Hepatocyte (in vitro differentiated cells): ENCODE data around the gene CEL. TPM values are rescaled to one million over a fixed set of nuclear protein-coding genes. Genes with fewer than 3 reads are reported as not detected.

Experiments
- DNase-seq: peaks from one replicate; pipeline ENCODE4 v3.0.0-alpha.2; 2016; ENCODE audit warnings: low spot score
- H2AFZ ChIP-seq: fragments of 200-600 bp; sonication (generic); 2 replicates; pipeline ENCODE4 v1.6.0; 2016; ENCODE audit warnings: antibody characterized with exemption, mild to moderate bottlenecking
- H3K27ac ChIP-seq: fragments of 200-600 bp; sonication (generic); 2 replicates; pipeline ENCODE4 v1.5.1; 2016; ENCODE audit warnings: mild to moderate bottlenecking
- H3K27me3 ChIP-seq: fragments of 200-600 bp; sonication (generic); 2 replicates; pipeline ENCODE4 v1.6.1; 2016
- H3K36me3 ChIP-seq: fragments of 200-600 bp; sonication (generic); replicated peaks from 2 replicates; pipeline ENCODE4 v1.5.1; 2016; ENCODE audit warnings: low read depth; ENCODE audit not compliant: insufficient read depth
- H3K4me1 ChIP-seq: fragments of 200-600 bp; sonication (generic); 2 replicates; pipeline ENCODE4 v1.5.1; 2016; ENCODE audit warnings: mild to moderate bottlenecking, moderate library complexity; ENCODE audit not compliant: insufficient read depth
- H3K4me2 ChIP-seq: fragments of 200-600 bp; sonication (generic); 2 replicates; pipeline ENCODE4 v1.6.0; 2016
- H3K4me3 ChIP-seq: fragments of 200-600 bp; sonication (generic); 2 replicates; pipeline ENCODE4 v1.5.1; 2016; ENCODE audit warnings: mild to moderate bottlenecking
- H3K79me2 ChIP-seq: fragments of 200-600 bp; sonication (generic); 2 replicates; pipeline ENCODE4 v1.6.0; 2017; ENCODE audit warnings: mild to moderate bottlenecking
- H3K9me2 ChIP-seq: fragments of 200-600 bp; sonication (generic); replicated peaks from 2 replicates; pipeline ENCODE4 v1.6.0; 2017; ENCODE audit warnings: mild to moderate bottlenecking; ENCODE audit not compliant: insufficient read depth
- H3K9me3 ChIP-seq: fragments of 200-600 bp; sonication (generic); 2 replicates; pipeline ENCODE4 v1.5.1; 2016; ENCODE audit warnings: low read depth, mild to moderate bottlenecking
- H4K20me1 ChIP-seq: fragments of 200-600 bp; sonication (generic); 2 replicates; pipeline ENCODE4 v1.6.0; 2016; ENCODE audit warnings: mild to moderate bottlenecking; ENCODE audit not compliant: insufficient read depth, poor library complexity, severe bottlenecking
- EZH2 ChIP-seq: fragments of 200-600 bp; sonication (generic); IDR thresholded peaks from 2 replicates; pipeline ENCODE4 v1.6.1; 2016; ENCODE audit warnings: antibody characterized with exemption, mild to moderate bottlenecking, borderline replicate concordance
- EZH2phosphoT487 ChIP-seq: fragments of 200-600 bp; sonication (generic); IDR thresholded peaks from one replicate; pipeline ENCODE4 v1.6.1; 2018; ENCODE audit warnings: antibody characterized with exemption, mild to moderate bottlenecking, low read depth, moderate library complexity; ENCODE audit not compliant: unreplicated experiment, severe bottlenecking
- WGBS: methylation state at CpG from one replicate; pipeline ENCODE4 v1.1.6; 2016; ENCODE audit warnings: low lambda C conversion rate; ENCODE audit errors: missing lambda C conversion rate; 5-methylcytosine and 5-hydroxymethylcytosine counted together
- polyA plus RNA-seq: library from polyadenylated mRNA; unstranded; fragments of >200 nt; fragmentation: Nextera tagmentation; extraction: Ambion mirVana; gene quantifications from 2 replicates; pipeline ENCODE4 v1.2.1, GENCODE V29; 2016
- total RNA-seq: library from RNA; depleted of rRNA; stranded (reverse); fragments of >200 nt; gene quantifications from 2 replicates; pipeline ENCODE4 v1.2.3, GENCODE V29; 2014
- TF ChIP-seq, protein P1 (sequence below): fragments of 200-600 bp; sonication (generic); IDR thresholded peaks from 2 replicates; pipeline ENCODE4 v1.5.1; 2016; ENCODE audit warnings: antibody characterized with exemption, mild to moderate bottlenecking; ENCODE audit not compliant: poor library complexity

Gene CEL
- total and polyA plus RNA-seq, 2 experiments from 2014 or later, result 4.4 to 5.9 TPM

DNA sequence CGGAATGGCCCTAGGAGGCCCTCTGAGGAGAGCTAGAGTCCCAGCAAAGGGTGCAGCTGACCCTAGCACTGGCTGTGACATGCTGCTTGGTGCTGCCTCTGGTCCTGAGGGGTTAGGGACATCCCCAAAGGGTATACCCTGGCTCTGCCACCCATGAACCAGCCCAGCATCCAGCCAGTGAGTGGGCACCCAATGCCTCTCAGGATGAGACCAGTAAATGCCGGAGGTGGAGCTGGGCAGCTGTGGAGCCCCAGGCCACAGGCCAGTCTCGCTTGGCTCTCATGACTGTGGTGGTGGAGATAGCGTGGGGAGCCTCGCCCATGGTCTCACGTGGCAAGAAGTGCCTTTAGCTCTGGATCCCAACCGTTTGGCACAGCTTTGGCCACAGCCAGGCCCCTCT, 3.7 kb upstream of the CEL start:
- H3K36me3 ChIP-seq, result no peaks in the 10 kb centered on the region
- peaks cover 6% of the 10 kb centered on the region for H3K4me1 ChIP-seq
- 96% methylated on average over 7 of the region's 7 CpGs for WGBS

DNA sequence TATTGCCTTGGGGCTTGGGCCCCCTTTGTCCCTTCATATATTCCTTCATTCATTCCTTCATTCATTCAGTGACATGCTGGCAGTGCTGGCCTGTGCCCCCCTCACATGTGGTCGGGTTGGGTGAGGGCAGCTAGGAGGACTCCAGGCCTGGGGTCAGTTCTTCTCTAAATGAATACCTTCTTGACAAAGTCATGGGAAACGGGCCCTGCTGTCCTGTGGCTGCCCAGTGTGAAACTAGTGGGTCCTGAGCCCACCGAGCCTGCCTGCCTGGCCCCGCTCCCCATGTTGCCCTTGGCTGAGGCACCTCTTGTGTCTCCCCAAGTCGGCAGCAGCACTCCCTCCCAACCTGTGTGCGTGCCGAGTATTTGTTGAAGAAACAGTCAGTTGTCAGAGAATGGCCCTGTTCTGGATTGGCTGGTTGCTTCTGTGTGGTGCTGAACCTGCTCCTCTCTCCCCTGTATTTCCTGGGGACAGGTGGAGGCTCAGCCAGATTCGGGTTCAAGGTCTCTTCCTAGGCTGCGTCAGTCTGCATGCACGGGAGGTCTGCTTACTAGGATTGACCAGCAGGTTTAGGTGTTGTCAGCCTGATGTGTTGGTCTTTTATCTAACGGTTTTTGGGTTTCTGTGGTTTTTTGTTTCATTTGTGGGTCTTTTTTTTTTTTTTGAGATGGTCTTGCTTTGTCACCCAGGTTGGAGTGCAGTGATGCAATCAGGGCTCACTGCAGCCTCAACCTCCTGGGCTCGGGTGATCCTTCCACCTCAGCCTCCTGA, 3.0 kb upstream of the CEL start:
- Histone ChIP-seq H3K9me3 (no peaks in the 10 kb centered on the region), H3K27me3 (no peaks in the 10 kb centered on the region), H3K79me2 (no peaks in the 10 kb centered on the region), H2AFZ (no peak overlapping the region), H3K36me3 (no peaks in the 10 kb centered on the region), H3K27ac (no peak overlapping the region), H3K4me1 (peaks cover 6% of the 10 kb centered on the region), H3K4me3 (no peak overlapping the region), H4K20me1 (no peaks in the 10 kb centered on the region), H3K4me2 (no peak overlapping the region), H3K9me2 (no peaks in the 10 kb centered on the region)
- 91% methylated on average over 12 of the region's 12 CpGs for WGBS
- TF ChIP-seq EZH2, result no peak
- TF ChIP-seq EZH2phosphoT487, result no peak
- TF ChIP-seq, protein P1, sequence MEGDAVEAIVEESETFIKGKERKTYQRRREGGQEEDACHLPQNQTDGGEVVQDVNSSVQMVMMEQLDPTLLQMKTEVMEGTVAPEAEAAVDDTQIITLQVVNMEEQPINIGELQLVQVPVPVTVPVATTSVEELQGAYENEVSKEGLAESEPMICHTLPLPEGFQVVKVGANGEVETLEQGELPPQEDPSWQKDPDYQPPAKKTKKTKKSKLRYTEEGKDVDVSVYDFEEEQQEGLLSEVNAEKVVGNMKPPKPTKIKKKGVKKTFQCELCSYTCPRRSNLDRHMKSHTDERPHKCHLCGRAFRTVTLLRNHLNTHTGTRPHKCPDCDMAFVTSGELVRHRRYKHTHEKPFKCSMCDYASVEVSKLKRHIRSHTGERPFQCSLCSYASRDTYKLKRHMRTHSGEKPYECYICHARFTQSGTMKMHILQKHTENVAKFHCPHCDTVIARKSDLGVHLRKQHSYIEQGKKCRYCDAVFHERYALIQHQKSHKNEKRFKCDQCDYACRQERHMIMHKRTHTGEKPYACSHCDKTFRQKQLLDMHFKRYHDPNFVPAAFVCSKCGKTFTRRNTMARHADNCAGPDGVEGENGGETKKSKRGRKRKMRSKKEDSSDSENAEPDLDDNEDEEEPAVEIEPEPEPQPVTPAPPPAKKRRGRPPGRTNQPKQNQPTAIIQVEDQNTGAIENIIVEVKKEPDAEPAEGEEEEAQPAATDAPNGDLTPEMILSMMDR, result no peak
- no peak for DNase-seq

More for the DNA sequence above, 3.7 kb upstream of the CEL start:
- H4K20me1 ChIP-seq, result no peaks in the 10 kb centered on the region
- no peak for DNase-seq
- H2AFZ ChIP-seq, result no peak overlapping the region
- no peaks in the 10 kb centered on the region for H3K9me2 ChIP-seq
- H3K27ac ChIP-seq, result no peak overlapping the region
- no peaks in the 10 kb centered on the region for H3K9me3 ChIP-seq
- TF ChIP-seq, protein P1, result no peak
- TF ChIP-seq EZH2phosphoT487, result no peak
- no peak for TF ChIP-seq EZH2
- no peaks in the 10 kb centered on the region for H3K79me2 ChIP-seq
- H3K27me3 ChIP-seq, result no peaks in the 10 kb centered on the region
- H3K4me3 ChIP-seq, result no peak overlapping the region
- no peak overlapping the region for H3K4me2 ChIP-seq

DNA sequence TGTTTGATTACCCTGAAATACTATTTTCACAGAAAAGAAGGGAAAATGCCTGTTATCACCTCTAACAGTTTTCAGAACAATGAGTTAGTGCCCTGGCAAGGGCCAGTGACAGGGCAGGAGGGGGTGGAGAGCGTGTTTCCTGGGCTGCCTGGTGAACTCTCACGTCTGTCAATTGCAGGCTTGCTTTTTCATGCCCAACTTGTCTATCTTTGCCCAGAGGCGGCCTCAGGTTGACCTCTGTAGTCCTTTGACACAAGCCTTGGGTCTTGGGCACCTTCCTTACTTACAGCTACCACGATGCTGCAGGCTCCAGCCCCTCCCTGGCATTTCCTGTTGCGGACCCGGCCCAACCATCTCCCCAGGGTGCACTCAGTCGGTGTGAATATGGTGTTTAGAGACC, 2.2 kb upstream of the CEL start:
- 70% methylated on average over 7 of the region's 7 CpGs for WGBS
- peaks cover 6% of the 10 kb centered on the region for H3K4me1 ChIP-seq

More for the DNA sequence above, 2.2 kb upstream of the CEL start:
- Histone ChIP-seq H3K27me3 (no peaks in the 10 kb centered on the region), H3K79me2 (no peaks in the 10 kb centered on the region), H2AFZ (no peak overlapping the region), H3K9me2 (no peaks in the 10 kb centered on the region), H3K9me3 (no peaks in the 10 kb centered on the region), H3K36me3 (no peaks in the 10 kb centered on the region), H3K4me3 (no peak overlapping the region), H3K27ac (peak overlapping the region; percentile 76), H4K20me1 (no peaks in the 10 kb centered on the region), H3K4me2 (no peak overlapping the region)
- no peak for DNase-seq
- TF ChIP-seq EZH2, result no peak
- TF ChIP-seq, protein P1, result no peak
- no peak for TF ChIP-seq EZH2phosphoT487
